Ishikawa (cell line): ENCODE measurements around the gene EHF.

Source experiments
- CEBPB ChIP-seq: IDR thresholded peaks from 2 replicates; pipeline ENCODE4 v1.6.1; 2012
- CREB1 ChIP-seq: IDR thresholded peaks from 2 replicates; pipeline ENCODE4 v1.6.1; 2012; ENCODE audit warnings: low read depth
- EGR1 ChIP-seq: IDR thresholded peaks from 2 replicates; pipeline ENCODE4 v1.6.1; 2012
- EP300 ChIP-seq: IDR thresholded peaks from 2 replicates; pipeline ENCODE4 v1.6.1; 2012; ENCODE audit warnings: borderline replicate concordance
- FOXM1 ChIP-seq: IDR thresholded peaks from 2 replicates; pipeline ENCODE4 v1.6.1; 2012; ENCODE audit warnings: low read depth, borderline replicate concordance
- NFIC ChIP-seq: IDR thresholded peaks from 2 replicates; pipeline ENCODE4 v1.6.1; 2012
- RAD21 ChIP-seq: IDR thresholded peaks from 2 replicates; pipeline ENCODE4 v1.6.1; 2012; ENCODE audit warnings: low read depth
- REST ChIP-seq: IDR thresholded peaks from 2 replicates; pipeline ENCODE4 v1.6.1; 2012; ENCODE audit warnings: low read depth, mild to moderate bottlenecking
- TAF1 ChIP-seq: IDR thresholded peaks from 2 replicates; pipeline ENCODE4 v1.6.1; 2012; ENCODE audit warnings: low read depth, mild to moderate bottlenecking
- TCF12 ChIP-seq: IDR thresholded peaks from 2 replicates; pipeline ENCODE4 v1.6.1; 2012; ENCODE audit warnings: low read depth
- TEAD4 ChIP-seq: IDR thresholded peaks from 2 replicates; pipeline ENCODE4 v1.6.1; 2012
- YY1 ChIP-seq: IDR thresholded peaks from 2 replicates; pipeline ENCODE4 v1.6.1; 2012; ENCODE audit warnings: low read depth
- ZBTB7A ChIP-seq: IDR thresholded peaks from 2 replicates; pipeline ENCODE4 v1.6.1; 2012; ENCODE audit warnings: low read depth
- TF ChIP-seq, protein P1 (sequence below): IDR thresholded peaks from 2 replicates; pipeline ENCODE4 v1.6.1; 2012
- TF ChIP-seq, protein P2 (sequence below): IDR thresholded peaks from 2 replicates; pipeline ENCODE4 v1.6.1; 2012

The EHF gene

DNA sequence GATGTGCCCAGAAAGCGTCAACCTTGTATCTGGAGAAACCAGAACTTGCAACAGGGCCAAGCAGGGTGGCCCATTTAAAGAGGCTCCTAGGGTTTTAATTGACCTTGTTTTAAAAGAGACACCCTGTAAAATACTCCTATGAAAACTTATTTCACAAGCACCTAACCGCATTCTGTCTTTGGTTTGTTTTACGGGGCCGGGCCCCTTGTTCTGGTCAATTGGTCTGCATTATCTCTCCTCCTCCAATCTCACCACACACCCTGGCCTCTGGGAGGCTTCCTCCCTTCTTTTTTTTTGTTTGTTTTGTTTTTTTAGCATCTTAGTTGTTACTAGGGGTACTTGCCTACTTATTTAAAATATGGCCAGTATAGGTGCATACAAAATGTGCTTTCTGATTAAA, 4.7 kb downstream of the EHF start:
- TF ChIP-seq EP300 (no peak), TEAD4 (no peak), NFIC (no peak), FOXM1 (no peak), RAD21 (no peak), TCF12 (no peak), CEBPB (no peak), CREB1 (no peak), ZBTB7A (no peak), EGR1 (no peak), YY1 (no peak)
- TF ChIP-seq, protein P1, sequence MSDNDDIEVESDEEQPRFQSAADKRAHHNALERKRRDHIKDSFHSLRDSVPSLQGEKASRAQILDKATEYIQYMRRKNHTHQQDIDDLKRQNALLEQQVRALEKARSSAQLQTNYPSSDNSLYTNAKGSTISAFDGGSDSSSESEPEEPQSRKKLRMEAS, result no peak

DNA sequence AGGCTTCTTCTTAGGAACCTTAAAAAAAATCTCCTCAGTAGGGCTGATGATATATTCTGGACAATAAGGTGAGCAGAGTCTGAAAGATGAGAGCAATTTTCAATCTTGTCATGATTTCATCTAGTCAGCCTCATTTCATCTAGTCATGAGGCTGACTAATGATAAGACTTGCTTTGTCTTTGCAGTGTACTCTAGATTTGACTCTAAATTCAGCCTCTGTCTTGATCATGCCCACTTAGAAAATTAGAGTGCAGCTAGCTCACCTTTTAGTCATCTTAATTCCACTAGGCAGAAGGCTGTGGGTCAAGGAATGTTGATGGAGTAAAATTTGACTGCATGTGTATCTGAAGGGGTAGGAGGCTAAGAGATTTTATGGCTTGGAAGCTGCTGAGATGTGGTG, 5.5 kb downstream of the EHF start:
- TF ChIP-seq RAD21 (no peak), YY1 (no peak), FOXM1 (no peak), NFIC (no peak), TAF1 (no peak), TCF12 (no peak), EP300 (no peak), EGR1 (no peak), ZBTB7A (no peak), TEAD4 (no peak)
- TF ChIP-seq, protein P1, result no peak

DNA sequence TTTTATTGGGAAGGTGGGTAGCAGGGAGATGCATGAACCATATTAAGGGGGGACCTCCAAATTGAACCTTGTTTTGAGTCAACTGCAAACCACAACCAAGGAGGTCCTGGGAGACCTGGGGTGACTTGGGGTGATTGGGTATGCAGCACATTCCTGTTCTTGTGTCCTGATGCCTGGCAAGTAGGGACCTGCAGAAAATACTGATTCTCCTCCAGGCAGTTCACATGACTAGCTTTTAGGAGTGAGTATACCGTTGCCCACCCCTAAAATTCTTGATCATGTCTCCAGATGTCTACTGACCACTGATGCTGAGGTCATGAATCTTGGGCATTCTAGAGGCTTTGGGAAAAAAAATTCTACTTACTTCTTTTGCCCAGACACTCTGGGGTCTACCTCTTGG, 6.3 kb downstream of the EHF start:
- no peak for TF ChIP-seq YY1
- TF ChIP-seq FOXM1, result no peak
- TF ChIP-seq, protein P2, sequence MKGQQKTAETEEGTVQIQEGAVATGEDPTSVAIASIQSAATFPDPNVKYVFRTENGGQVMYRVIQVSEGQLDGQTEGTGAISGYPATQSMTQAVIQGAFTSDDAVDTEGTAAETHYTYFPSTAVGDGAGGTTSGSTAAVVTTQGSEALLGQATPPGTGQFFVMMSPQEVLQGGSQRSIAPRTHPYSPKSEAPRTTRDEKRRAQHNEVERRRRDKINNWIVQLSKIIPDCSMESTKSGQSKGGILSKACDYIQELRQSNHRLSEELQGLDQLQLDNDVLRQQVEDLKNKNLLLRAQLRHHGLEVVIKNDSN, result no peak
- TF ChIP-seq, protein P1, result no peak
- no peak for TF ChIP-seq TEAD4
- no peak for TF ChIP-seq RAD21
- TF ChIP-seq EGR1, result no peak
- no peak for TF ChIP-seq ZBTB7A
- TF ChIP-seq TCF12, result no peak
- no peak for TF ChIP-seq EP300
- TF ChIP-seq REST, result no peak
- no peak for TF ChIP-seq TAF1
- no peak for TF ChIP-seq CEBPB
- no peak for TF ChIP-seq NFIC

DNA sequence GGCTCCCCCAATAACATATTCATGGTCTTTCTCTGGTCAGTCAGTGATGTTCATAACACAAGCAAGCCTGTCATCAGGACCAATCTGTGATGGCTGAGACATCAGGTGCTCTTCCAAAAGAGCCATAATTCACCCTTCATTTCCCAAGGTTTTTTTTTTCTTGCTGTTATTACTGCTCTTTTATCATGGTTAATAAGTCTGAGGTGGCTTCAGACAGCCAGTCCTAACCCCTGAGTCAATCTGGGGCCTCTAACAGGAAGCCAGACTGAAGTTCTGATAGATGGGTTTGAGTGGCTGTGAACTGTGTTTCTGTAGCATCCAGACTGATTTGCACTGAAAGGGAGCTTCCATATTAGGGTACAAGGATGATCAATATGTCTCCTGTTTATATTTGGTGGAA, 8.8 kb downstream of the EHF start:
- TF ChIP-seq NFIC (no peak), TEAD4 (no peak), EGR1 (no peak), CREB1 (no peak), TCF12 (no peak), ZBTB7A (no peak)
- TF ChIP-seq, protein P1, result no peak
- TF ChIP-seq, protein P2, result no peak

GRCh38 chr11:34630544-34630943, 9.7 kb downstream of the EHF start:
- peak; percentile 39; the same call in 1 of the 2 replicates for TF ChIP-seq NFIC
- peak; percentile 65 for TF ChIP-seq TEAD4
- TF ChIP-seq EP300, result peak; percentile 78
- peak; percentile 42; the same call in 1 of the 2 replicates for TF ChIP-seq FOXM1
- 0 out of 2 replicates have a peak, but pooled peaks have one; percentile 10 for TF ChIP-seq RAD21
- TF ChIP-seq CEBPB, result no peak
- TF ChIP-seq REST, result no peak

DNA sequence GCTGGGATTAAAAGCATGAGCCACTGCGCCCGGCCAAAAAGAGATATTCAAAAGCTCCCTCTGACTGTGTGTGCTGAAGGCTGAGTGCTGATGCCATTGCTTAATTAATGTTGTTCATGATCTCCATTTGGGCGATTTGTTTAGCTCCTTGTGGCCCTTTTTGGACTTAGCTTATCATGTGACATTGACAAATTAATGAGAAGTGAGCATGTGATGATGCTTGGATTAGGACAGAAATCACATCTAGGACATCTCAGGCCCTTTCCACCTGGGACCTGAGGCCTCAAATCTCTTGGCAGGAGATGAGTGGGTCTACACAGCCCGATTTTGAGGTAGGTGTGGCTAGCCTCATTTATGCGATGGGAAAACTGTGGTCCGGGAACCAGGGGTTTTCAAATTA, 10.4 kb downstream of the EHF start:
- TF ChIP-seq EP300, result no peak
- TF ChIP-seq YY1, result no peak
- TF ChIP-seq CREB1, result no peak
- no peak for TF ChIP-seq REST
- no peak for TF ChIP-seq ZBTB7A
- TF ChIP-seq RAD21, result no peak
- no peak for TF ChIP-seq TCF12
- TF ChIP-seq, protein P1, result no peak
- TF ChIP-seq TEAD4, result no peak
- TF ChIP-seq TAF1, result no peak
- TF ChIP-seq NFIC, result no peak
- no peak for TF ChIP-seq CEBPB
- TF ChIP-seq, protein P2, result no peak
- TF ChIP-seq FOXM1, result no peak
- TF ChIP-seq EGR1, result no peak
